ENCODE results near the gene MMS19. TPM values are rescaled to one million over a fixed set of nuclear protein-coding genes. Genes with fewer than 3 reads are reported as not detected.

MMS19 gene
- total and polyA plus RNA-seq, 10 of the 15 experiments (the other 5 are each of a cell fraction or from before 2014, with no cell fraction given) = 40.2 to 112 (median 69.0) TPM

DNA sequence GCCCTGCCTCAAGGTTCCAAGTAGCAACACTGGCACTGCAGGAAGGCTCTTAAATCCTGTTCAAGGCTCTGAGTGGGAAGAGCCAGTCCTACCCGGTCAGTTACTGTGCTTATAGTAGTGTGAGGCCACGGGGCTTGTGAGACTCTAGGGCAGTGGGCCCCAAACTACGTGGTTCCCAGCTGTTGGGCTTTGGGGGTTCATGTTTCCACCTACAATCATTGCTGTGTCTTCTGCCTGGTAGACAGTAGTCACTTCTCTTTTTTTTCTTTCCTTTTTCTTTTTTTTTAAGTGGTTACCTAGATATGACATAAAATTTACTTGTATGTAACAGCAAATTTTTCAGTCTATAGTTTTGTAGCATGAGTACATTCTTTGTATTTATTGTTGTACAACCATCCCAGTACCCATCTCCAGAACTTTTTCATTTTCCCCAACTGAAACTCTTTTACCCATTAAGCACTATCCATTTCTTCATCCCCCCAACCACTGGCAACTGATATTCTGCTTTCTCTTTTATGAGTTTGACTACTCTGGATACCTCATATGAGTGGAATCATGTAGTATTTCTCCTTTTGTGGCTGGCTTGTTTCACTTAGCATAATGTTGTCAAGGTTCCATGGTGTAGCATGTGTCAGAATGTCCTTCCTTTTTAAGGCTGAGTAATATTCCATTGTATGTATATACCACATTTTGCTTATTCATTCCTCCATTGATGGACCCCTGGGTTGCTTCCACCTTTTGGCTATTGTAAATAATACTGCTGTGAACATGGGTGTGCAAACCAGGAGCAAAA is 8.2 kb upstream of the MMS19 start (continued):
- TF ChIP-seq SPI1 (IDR thresholded peaks at IDR 0.05; ENCODE audit: borderline replicate concordance, insufficient read depth, low read depth, low read length) = peak; percentile 67; the same call in 1 of the 2 replicates
- TF ChIP-seq MTA2 (IDR thresholded peaks at IDR 0.05; ENCODE audit: low read depth) = no peak
- TF ChIP-seq KDM1A (IDR thresholded peaks at IDR 0.05; ENCODE audit: borderline replicate concordance) = no peak
- TF ChIP-seq JUND (IDR thresholded peaks at IDR 0.05; ENCODE audit: low read depth, low read length) = no peak
- no peak for TF ChIP-seq CHD1 (IDR thresholded peaks at IDR 0.05; ENCODE audit: low read depth, low read length)
- TF ChIP-seq SMARCA5 (IDR thresholded peaks at IDR 0.05) = no peak
- no peak for TF ChIP-seq PAX8 (IDR thresholded peaks at IDR 0.05)
- TF ChIP-seq ZNF217 (IDR thresholded peaks at IDR 0.05) = no peak
- peak in 1 of 2 experiments; percentile 34; a peak in 1 of 4 replicates for TF ChIP-seq IKZF2 (IDR thresholded peaks at IDR 0.05)
- TF ChIP-seq POLR2A (IDR thresholded peaks at IDR 0.05; ENCODE audit: low read depth, low read length) = no peak
- TF ChIP-seq ZBTB33 (IDR thresholded peaks at IDR 0.05) = no peak
- TF ChIP-seq, protein P1, sequence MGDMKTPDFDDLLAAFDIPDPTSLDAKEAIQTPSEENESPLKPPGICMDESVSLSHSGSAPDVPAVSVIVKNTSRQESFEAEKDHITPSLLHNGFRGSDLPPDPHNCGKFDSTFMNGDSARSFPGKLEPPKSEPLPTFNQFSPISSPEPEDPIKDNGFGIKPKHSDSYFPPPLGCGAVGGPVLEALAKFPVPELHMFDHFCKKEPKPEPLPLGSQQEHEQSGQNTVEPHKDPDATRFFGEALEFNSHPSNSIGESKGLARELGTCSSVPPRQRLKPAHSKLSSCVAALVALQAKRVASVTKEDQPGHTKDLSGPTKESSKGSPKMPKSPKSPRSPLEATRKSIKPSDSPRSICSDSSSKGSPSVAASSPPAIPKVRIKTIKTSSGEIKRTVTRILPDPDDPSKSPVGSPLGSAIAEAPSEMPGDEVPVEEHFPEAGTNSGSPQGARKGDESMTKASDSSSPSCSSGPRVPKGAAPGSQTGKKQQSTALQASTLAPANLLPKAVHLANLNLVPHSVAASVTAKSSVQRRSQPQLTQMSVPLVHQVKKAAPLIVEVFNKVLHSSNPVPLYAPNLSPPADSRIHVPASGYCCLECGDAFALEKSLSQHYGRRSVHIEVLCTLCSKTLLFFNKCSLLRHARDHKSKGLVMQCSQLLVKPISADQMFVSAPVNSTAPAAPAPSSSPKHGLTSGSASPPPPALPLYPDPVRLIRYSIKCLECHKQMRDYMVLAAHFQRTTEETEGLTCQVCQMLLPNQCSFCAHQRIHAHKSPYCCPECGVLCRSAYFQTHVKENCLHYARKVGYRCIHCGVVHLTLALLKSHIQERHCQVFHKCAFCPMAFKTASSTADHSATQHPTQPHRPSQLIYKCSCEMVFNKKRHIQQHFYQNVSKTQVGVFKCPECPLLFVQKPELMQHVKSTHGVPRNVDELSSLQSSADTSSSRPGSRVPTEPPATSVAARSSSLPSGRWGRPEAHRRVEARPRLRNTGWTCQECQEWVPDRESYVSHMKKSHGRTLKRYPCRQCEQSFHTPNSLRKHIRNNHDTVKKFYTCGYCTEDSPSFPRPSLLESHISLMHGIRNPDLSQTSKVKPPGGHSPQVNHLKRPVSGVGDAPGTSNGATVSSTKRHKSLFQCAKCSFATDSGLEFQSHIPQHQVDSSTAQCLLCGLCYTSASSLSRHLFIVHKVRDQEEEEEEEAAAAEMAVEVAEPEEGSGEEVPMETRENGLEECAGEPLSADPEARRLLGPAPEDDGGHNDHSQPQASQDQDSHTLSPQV (IDR thresholded peaks at IDR 0.05) = no peak
- TF ChIP-seq SREBF2 (IDR thresholded peaks at IDR 0.05; ENCODE audit: low read length) = no peak
- TF ChIP-seq DPF2 (IDR thresholded peaks at IDR 0.05) = no peak
- peak; percentile 26; the same call in 1 of the 2 replicates for TF ChIP-seq JUNB (IDR thresholded peaks at IDR 0.05)
- no peak for TF ChIP-seq E4F1 (IDR thresholded peaks at IDR 0.05; ENCODE audit: borderline replicate concordance, partially characterized antibody)
- no peak for TF ChIP-seq BCLAF1 (IDR thresholded peaks at IDR 0.05)
- no peak for TF ChIP-seq HCFC1 (IDR thresholded peaks at IDR 0.05; ENCODE audit: low read length)
- no peak for TF ChIP-seq HDGF (IDR thresholded peaks at IDR 0.05)
